Stimulated activated CD8-positive, alpha-beta memory T cell treated with anti-CD3 and anti-CD28 coated beads, Interleukin-15, amount 100 ng/mL, for 1 hour (primary cell): ENCODE data around the gene PRKCB.
A peak's percentile ranks its signal among the peaks of the same experiment; 100 is the strongest.

Experiments used
- DNase-seq: peaks from one replicate; pipeline ENCODE4 v3.0.0-alpha.2; 2020; ENCODE audit warnings: low read depth

Gene PRKCB

DNA sequence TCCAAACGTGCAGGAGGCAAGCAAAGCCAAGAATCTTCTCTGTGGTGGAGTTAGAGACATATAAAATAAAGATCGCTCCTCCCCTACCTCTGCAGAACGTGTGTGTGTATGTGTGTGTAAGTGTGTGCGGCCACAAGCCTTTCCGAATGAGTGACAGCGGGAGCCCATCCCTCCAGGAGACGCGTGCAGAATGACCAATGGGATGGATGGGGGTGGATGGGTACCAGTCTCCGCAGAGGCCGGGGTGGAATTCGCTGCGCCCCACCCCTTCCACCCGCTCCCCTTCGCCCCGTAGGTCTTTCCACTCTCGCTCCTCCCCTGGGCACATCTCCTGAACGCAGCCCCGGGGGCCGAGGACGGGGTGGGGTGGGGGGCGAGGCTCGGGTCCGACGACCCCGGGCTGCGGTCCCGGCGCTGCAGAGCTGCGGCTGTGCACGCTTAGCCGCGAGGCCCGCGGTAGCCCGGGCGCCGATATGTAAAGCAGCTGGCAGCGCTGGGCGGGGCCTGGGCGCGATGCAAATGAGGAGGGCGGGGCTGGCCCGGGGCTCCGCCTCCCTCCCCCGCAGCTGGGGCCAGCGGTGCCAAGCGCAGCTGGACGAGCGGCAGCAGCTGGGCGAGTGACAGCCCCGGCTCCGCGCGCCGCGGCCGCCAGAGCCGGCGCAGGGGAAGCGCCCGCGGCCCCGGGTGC is at the start of gene PRKCB:
PRKCB (plus strand) TSS at position 594 of the 688 bp plus-strand sequence.
- DNase-seq, result peak; percentile 74

DNA sequence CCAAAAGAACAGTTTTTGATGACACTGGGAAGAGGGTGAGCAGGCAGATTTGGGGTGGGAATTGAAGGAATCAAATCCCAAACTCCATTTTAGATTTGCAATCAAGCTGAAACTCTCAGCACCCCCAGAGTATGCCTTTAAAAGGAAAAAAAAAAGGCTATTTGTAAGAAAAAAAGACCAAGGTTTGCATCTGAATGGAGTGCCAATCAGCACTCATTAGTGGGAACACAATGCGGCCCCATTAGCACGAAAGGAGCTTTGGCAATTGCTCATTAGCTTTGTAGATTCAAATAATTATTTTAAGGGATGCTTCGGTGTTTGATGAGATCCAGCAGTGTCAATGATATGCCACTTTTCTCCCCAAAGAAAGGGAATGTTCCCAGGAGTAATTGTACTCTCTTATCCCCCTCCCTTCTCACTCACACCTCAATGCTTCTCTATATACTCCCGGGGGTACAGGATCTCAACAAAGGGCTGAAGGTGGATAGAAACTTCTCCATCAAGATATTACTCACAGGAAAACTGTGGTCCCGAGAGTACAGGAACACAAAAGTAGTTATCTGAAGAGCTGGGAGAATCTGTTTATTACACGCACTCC is 48.7 kb upstream of the PRKCB start:
- DNase-seq, result no peak

DNA sequence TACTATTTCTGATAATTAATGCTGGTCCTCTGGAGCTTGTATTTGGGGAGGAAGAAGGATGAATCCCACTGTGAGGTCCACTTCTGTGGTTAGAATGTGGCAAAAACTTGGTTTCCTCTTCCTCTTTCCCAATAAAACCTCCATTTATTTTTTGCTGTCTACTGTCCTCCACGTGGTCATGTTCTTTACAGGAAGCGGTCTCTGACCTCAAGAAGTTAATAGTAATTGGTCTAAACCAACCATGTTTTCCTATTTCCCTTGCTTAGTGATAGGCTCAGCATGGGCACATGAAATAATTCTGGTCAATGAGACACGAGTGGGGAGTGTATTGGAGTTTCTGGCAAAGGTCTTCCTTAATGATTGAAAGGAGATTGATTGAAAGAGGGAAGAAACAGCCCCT is 47.1 kb upstream of the PRKCB start:
- DNase-seq, result no peak

DNA sequence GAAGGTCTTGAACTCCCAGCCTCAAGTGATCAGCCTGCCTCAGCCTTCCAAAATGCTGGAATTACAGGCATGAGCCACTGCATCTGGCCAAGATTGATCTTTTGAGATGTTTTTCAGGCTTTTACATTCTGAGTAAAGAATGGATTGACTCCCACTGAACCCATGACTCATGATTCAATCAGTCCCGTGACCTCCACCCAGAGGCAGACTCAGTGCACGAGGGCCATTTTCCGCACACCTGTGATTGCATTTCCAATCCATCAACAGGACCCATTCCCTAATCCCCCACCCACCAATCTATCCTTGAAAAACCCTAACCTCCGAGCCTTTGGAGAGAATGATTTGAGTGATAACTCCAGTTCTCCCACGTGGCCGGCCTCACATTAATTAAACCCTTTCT is 40.4 kb upstream of the PRKCB start:
- DNase-seq, result no peak

DNA sequence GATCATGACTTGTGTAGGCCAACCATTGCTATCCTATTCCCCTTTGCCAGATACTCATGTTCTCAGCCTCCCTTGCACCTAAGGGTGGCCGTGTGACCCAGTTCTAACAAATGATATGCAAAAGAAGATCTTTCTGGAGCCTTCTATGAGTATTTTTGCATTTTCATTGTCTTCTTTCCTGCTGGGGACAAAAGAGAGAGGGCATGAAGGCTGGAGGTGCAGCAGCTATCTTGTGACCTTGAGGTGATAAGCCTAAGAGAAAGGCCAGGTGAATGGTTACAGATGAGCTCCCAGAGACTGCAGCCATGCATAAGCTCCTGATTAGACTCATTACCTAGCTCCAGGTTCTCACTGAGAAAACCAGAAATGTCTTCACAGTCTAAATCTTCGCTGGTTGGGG is 38.8 kb upstream of the PRKCB start:
- no peak for DNase-seq

DNA sequence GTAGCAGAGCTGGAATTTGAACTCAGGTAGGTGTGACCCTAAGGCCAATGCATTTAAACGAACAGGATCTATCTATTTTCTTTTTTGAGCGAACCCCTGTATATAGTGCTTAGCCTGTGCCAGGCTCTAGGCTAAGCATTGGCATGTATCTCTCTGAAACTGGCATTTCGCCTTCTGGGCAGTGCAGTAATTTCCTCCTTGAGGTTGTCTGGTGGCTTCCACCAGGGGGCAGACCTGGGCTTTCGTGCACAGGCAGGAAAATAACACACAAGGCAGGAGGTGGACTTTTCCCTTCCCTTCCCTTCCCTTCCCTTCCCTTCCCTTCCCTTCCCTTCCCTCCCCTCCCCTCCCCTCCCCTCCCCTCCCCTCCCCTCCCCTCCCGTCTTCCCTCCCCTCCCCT is 34.4 kb upstream of the PRKCB start:
- DNase-seq, result peak; percentile 67

DNA sequence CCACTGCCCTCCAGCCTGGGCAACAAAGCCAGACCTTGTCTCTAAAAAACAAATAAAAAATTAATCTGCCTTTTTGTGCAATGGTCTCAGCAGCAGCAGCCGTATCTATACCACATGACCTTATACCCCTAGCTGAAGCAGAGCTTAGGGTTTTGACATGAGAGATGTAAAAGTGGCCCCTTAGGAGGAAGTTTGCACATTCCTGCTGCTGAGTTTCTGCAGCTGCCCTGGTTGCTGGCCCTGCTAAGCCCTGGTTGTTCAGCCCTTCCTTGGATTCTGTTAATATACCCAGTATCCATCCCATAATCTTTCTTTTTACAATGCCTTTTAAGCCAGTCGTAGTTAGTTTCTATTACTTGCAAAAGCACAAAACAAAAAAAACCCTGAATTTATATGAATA is 33.0 kb upstream of the PRKCB start:
- DNase-seq, result no peak

DNA sequence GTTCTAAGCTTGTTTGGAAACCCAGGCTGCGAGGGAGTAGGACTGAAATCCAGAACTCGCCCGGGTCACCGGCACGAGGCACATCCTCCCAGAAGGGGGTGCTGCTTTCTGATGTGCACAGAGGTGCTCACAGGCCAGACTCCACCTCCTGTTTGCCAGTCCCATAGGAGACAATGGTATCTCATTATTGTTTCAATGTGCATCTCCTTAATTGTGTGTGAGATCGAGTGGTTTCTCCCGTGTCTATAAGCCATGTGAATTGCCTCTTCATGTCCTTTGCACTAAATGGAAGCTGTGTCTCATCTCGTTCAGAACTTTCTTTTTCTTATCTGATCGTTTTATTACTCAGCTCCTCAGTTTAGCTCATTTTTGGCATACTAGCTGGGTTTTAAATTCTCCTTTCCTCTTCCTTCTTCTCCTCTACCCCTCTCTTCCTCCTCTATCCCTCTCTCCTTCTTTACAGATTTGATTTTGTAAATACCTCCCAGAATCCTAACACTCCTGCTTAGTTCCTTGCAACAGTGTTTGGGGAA is 32.1 kb upstream of the PRKCB start:
- DNase-seq, result peak; percentile 58

DNA sequence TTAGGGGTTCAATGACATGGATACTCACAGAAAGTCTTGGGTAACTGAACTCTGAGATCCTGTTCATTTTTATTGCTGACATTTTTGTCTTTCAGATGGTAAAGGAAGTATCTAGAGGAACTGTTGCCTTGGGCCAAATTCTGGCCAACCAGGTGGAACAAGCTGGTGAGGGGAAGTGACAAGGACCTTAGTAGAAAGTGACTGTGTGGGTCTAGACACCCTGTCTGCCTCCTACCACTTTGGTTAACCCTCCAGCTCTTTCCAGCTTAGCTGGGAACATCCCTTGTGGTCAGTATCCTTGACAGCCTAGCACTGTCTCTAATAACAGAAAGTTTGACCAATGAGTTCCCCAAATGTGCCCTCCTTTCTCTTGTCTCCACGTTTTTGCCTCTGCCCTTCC is 28.8 kb upstream of the PRKCB start:
- no peak for DNase-seq

DNA sequence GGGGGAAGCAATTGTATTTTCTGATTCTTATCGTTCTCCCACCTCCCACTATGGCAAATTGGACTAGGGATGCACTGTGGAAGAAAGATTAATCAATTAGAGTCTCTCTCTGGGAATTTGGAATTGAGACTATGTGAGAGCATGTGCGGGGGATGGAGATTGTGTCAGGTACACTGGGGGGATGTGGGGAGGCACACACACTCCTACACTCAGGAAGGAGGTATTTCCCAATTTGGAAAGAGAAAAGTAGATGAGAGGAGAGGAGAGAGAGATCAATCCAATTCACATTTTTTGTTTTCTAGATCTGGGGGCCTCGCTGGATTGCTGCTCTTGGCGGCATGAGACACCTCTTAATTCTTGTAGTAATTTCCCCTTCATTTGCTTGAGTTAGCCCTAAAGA is 14.3 kb upstream of the PRKCB start:
- no peak for DNase-seq

DNA sequence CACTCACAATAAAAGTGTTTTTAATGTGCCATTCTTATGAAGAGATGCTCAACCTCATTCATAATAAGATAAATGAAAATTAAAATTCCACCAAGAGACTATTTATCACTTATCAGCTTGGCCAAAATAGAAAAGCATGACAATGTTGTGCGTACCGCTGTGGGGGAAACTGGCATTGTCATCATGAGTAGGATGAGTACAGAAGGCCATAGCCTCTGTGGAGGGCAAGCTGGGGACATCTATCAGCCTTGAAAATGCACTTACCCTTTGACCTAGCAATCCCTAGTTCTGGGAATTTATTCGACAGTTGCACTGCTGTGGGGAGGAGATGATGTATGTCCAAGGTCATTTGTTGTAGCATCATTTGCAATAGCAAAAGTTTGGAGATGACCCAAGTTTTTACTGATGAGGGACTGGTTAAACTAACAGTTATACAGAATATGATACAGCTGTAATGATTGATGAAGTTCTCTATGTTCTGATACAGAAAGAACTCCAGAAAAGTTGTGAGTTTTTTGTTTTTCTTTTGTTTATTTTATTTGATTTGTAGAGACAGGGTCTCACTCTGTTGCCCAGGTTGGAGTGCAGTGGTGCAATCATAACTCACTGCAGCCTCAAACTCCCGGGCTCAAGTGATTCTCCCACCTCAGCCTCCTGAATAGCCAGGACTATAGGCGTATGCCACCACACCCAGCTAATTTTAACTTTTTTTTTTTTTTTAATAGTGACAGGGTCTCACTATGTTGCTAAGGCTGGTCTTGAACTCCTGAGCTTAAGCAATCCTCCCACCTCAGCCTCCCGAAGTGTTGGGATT is 13.7 kb upstream of the PRKCB start:
- DNase-seq, result no peak

DNA sequence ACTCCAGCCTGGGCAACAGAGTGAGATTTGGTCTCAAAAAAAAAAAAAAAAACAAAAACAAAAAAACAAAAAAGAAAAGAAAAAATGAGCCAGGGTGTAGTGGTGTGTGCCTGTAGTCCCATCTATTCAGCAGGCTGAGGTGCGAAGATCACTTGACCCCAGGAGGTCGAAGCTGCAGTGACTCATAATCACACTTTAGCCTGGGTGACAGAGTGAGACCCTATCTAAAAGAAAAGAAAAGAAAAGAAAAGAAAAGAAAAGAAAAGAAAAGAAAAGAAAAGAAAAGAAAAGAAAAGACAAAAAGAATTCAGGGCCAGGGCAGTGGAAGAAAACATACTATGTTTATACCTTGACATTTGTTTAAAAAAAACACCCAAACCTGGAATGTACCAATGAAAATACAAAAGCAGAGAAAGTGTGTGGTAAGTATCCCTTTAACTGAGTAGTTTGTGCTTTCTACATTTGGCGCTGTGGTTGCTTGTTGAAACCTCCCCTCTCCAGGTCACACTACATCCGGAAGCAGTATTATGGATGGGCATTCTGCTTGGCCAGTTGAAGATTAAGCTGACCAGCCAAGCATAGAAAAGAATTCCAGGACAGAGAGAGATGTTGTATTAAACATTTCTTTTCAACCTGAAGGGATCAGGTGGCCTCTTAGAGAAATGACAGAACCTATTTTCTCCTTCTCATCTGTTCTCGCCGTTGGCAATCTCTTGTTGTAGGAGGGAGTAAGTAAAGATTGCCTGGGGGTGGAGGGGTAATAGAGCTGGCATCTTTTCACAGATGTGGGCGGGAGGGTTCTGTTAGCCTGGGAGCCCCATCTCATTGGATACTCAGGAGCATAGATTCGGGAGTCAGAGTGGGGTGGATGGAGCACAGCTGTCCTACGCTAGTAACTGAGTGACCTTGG is 12.1 kb upstream of the PRKCB start:
- DNase-seq, result no peak

DNA sequence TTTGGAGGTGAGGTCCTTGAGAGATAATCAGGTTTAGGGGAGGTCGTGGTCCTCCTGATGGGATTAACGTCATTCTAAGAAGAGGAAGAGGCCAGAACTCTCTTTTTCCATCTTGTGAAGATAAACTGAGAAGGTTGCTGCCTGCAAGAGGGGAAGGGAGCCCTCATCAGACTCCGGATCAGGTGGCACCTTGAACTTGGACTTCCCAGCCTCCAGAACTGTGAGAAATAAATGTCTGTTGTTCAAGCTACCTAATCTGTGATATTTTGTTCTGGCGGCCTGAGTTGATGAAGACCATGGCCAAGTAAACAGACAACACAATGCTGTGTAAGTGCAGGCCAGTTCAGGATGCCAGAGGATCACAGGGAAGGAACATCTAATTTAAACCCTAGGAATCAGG is 10.9 kb upstream of the PRKCB start:
- no peak for DNase-seq

DNA sequence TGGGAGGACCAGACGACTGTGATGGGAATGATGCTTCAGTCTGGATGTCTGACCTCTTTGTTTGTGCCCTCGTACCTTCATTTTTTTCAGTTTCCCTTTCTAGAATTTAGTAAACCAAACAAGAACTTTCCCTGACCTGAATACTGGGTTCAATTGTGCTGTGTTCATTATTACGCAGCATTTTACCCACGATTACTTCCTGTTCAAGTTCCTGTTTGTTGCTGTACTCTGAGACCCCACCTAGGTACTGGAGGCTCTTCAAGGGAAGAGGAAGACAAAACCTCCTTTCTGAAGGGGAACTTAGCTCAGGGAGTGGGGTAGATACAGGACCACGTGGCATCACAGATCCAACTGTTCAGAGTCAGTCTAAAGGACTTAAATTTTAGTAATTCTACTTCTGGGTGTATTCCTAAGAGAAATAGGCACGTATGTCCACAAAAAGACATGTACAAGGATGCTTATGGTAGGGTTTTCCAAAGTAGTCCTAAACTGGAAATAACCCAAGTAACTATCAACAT is 9.2 kb upstream of the PRKCB start:
- DNase-seq, result no peak

DNA sequence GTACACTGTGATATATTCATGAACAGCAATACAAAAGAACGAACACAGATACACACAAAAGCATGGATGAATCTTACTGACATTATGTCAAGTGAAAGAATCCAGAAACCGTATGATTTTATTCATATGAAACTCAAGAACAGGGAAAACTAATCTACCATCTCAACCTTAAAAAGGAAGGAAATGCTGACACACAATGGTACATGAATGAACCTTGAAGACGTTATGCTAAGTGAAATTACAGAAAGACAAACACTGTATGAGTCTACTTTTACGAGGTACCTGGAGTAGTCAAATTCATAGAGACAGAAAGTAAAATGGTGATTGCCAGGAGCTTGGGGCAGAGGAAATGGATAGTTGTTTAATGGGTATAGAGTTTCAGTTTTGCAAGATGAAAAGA is 8.7 kb upstream of the PRKCB start:
- no peak for DNase-seq

DNA sequence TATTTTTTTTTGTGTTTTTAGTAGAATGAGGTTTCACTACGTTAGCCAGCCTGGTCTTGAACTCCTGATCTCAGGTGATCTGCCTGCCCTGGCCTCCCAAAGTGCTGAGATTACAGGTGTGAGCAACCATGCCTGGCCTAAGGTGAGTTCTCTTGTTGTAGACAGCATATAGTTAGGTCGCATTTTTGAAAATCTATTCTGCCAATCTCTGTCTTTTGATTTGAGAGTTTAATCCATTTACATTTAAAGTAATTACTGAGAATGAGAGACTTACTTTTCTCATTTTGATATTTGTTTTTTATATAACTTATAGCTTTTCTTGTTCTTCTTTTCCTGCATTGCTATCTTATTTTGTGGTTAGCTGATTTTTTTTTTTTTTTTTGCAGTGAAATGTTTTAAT is 6.3 kb upstream of the PRKCB start:
- DNase-seq, result no peak

DNA sequence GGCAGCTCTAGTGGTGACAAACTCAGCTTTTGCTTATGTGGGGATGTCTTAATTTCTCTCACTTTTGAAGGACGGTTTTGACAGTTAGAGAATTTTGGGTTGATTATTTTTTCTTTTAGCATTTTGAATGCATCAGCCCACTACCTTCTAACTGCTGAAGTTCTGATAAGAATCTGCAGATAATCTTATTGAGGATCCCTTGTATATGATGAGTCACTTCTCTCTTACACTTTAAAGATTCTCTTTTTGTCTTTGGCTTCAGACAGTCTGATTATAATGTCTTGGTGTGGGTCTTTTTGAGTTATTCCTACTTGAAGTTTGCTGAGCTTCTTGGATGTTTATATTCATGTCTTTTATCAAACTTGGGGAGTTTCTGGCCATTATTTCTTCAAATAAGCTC is 5.5 kb upstream of the PRKCB start:
- DNase-seq, result no peak

DNA sequence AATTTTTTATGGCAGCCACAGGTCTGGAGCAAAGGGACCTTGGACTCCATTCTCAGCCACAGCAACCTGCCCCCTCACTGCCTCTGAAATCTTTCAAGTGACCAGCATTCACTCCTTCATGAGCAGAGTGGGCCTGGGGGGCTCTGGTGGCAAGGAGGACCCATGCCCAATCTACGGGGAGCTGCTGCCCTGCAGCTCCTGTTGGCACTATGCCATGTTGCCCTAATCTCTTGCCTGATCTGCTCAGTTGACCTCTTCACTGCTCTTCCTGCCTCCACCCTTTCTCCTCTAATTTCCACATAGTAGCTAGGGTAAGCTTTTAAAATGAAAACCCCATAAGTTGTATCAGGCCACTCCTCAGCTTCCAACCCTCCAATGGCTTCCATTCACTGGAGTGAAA is 2.9 kb upstream of the PRKCB start:
- no peak for DNase-seq

DNA sequence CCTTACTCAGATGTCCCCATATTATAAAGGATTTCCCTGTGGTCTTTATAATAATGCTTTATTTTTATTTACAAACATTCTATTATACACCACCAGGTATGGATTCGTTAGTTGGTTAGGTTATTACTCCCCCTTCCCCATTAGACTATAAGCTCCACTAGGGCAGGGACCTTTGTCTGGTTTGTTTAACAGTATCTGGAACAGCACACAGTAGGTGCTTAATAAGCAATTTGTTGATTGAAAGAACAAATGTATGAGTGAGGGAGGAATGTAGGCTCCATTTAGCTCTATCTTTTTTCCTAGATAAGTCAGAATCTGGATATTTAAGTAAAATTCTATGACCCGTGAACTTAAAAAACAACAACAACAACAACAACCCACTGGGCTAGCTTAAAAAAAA is 2.3 kb upstream of the PRKCB start:
- no peak for DNase-seq

DNA sequence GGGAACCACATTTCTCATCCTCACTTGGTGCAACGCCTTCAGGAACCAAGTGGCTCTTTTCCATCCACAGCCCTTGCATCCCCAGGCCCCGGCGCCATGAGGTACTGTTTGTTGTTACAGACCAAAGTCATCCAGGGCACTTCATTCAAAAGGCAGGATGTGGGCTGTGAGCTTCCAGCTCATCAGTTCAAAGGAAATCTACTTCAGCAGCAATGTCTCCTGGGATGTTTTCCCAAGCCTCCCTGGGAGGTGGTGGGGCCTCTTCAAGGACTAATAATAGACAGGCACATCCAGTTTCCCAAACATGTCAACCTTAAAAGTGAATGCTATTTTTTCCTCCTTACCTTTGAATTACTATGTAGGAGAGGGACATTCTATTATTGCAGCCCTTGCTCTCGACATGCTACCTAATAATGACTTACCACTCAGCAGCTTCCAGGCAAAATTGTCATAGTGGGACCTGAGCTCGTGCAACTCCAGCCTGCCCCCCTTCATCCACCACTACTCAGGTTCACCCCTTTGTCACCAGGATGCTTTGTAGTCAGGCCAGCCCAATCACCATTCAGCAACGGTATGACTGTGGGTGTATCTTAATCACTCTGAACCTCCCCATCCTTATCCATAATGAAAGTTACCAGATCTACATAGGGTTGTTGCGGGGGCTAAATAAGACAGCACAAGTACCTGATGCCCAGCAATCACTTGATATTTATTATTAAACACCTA is 1.7 kb upstream of the PRKCB start:
- DNase-seq, result no peak

DNA sequence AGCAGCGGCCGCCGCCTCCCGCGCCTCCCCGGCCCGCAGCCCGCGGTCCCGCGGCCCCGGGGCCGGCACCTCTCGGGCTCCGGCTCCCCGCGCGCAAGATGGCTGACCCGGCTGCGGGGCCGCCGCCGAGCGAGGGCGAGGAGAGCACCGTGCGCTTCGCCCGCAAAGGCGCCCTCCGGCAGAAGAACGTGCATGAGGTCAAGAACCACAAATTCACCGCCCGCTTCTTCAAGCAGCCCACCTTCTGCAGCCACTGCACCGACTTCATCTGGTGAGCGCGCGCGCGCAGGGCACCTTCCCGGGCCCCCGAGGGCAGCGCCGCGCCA is 258 bp downstream of the PRKCB start:
- no peak for DNase-seq
